PC-9 (cell line): Measurements from ENCODE around the gene TBX21. TPM values are rescaled to one million over a fixed set of nuclear protein-coding genes. Genes with fewer than 3 reads are reported as not detected.

Experiments
- BruUV-seq: library from RNA; stranded (reverse); fragments of 400-500 nt; replicated peaks from 2 replicates; lab custom pipeline; 2021; lab: Mats Ljungman, UMichigan
- CTCF ChIA-PET: fragments of 300-600 bp; sonication (Branson Sonifier 250); formaldehyde crosslinking; loops from one replicate; lab custom pipeline; 2022; ENCODE audit warnings: antibody characterized with exemption; lab: Charles Lee
- POLR2A ChIA-PET: fragments of 300-600 bp; sonication (Branson Sonifier 250); formaldehyde crosslinking; loops from one replicate; lab custom pipeline; 2022; ENCODE audit warnings: antibody characterized with exemption; ENCODE audit not compliant: unreplicated experiment; lab: Charles Lee
- DNase-seq, 2 experiments: peaks; one replicate each; pipeline versions ENCODE4 v3.0.0 to v3.0.0-alpha.2; 2015 to 2022; ENCODE audit warnings: mixed read lengths in 1 of 2
- H2AFZ ChIP-seq: fragments of 200-600 bp; sonication (generic); 2 replicates; pipeline ENCODE4 v1.8.1; 2017; ENCODE audit warnings: antibody characterized with exemption
- H3F3A ChIP-seq: fragments of 200-600 bp; sonication (generic); 2 replicates; pipeline ENCODE4 v1.8.1; 2017; ENCODE audit warnings: antibody characterized with exemption, mild to moderate bottlenecking, low read depth; ENCODE audit not compliant: insufficient read depth
- H3K27ac ChIP-seq: fragments of 200-600 bp; sonication (generic); 2 replicates; pipeline ENCODE4 v1.6.1; 2016; ENCODE audit warnings: mixed run types
- H3K27me3 ChIP-seq: fragments of 200-600 bp; sonication (generic); 2 replicates; pipeline ENCODE4 v1.6.1; 2016; ENCODE audit warnings: low read depth, mixed run types; ENCODE audit not compliant: insufficient read depth
- H3K36me3 ChIP-seq: fragments of 200-600 bp; sonication (generic); 2 replicates; pipeline ENCODE4 v1.6.1; 2016; ENCODE audit warnings: low read depth, mixed run types
- H3K4me1 ChIP-seq: fragments of 200-600 bp; sonication (generic); replicated peaks from 2 replicates; pipeline ENCODE4 v1.6.1; 2016; ENCODE audit warnings: mixed run types; ENCODE audit not compliant: insufficient read depth
- H3K4me2 ChIP-seq: fragments of 200-600 bp; sonication (generic); 2 replicates; pipeline ENCODE4 v1.6.1; 2017; ENCODE audit warnings: mixed run types
- H3K4me3 ChIP-seq: fragments of 200-600 bp; sonication (generic); 2 replicates; pipeline ENCODE4 v1.6.1; 2016; ENCODE audit warnings: mixed run types
- H3K79me2 ChIP-seq: fragments of 200-600 bp; sonication (generic); 2 replicates; pipeline ENCODE4 v1.6.1; 2017; ENCODE audit warnings: low read depth, mixed run types
- H3K9me2 ChIP-seq: fragments of 200-600 bp; sonication (generic); 2 replicates; pipeline ENCODE4 v1.8.1; 2017; ENCODE audit warnings: mild to moderate bottlenecking; ENCODE audit not compliant: insufficient read depth
- H3K9me3 ChIP-seq: fragments of 200-600 bp; sonication (generic); 2 replicates; pipeline ENCODE4 v1.8.1; 2016; ENCODE audit warnings: low read depth; ENCODE audit not compliant: insufficient read depth
- H4K20me1 ChIP-seq: fragments of 200-600 bp; sonication (generic); 2 replicates; pipeline ENCODE4 v1.8.1; 2017; ENCODE audit not compliant: insufficient read depth
- EZH2 ChIP-seq: fragments of 200-600 bp; sonication (generic); IDR thresholded peaks from 2 replicates; pipeline ENCODE4 v1.8.0; 2017; ENCODE audit warnings: antibody characterized with exemption, low read depth
- intact Hi-C: fragments of 100-400 bp; cut with micrococcal nuclease; formaldehyde crosslinking; loops from one replicate; pipeline ENCODE4 v1.10.0; 2022; ENCODE audit not compliant: unreplicated experiment
- total RNA-seq: library from RNA; stranded (reverse); gene quantifications from 2 replicates; pipeline ENCODE4 v1.2.3, GENCODE V29; 2021
- TF ChIP-seq, protein P1 (sequence below): fragments of 200-600 bp; sonication (generic); conservative IDR thresholded peaks from 2 replicates; pipeline ENCODE4 v1.6.1; 2017; ENCODE audit warnings: mixed run types, antibody characterized with exemption, mild to moderate bottlenecking, moderate library complexity

Gene TBX21
- total RNA-seq, 1 experiment from 2014 or later: not detected

DNA sequence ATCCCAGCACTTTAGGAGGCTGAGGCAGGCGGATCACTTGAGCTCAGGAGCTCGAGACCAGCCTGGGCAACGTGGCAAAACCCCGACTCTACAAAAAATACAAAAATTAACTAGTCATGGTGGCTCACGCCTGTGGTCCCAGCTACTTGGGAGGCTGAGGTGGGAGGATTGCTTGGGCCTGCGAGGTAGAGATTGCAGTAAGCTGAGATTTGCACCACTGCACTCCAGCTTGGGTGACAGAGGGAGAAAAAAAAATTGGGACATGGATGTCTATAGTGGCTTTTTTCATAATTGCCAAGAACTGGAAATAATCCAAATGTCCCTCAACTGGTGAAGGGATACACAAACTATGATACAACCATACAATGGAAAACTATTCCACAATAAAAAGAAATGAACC, 59.9 kb downstream of the TBX21 start:
- Histone ChIP-seq H3K9me3 (no peaks in the 10 kb centered on the region), H2AFZ (no peak overlapping the region), H3F3A (no peaks in the 10 kb centered on the region), H3K4me2 (no peak overlapping the region), H3K36me3 (no peaks in the 10 kb centered on the region), H3K9me2 (no peaks in the 10 kb centered on the region), H3K27ac (no peak overlapping the region), H4K20me1 (no peaks in the 10 kb centered on the region; the same call in 1 of the 2 replicates), H3K27me3 (peaks cover 92% of the 10 kb centered on the region), H3K4me1 (no peaks in the 10 kb centered on the region), H3K79me2 (no peaks in the 10 kb centered on the region), H3K4me3 (no peak overlapping the region)
- BruUV-seq: no TSS peak
- intact Hi-C loops: no loop called here
- ChIA-PET CTCF (no interaction called here), POLR2A (no interaction called here)
- no peak for TF ChIP-seq EZH2
- TF ChIP-seq, protein P1, sequence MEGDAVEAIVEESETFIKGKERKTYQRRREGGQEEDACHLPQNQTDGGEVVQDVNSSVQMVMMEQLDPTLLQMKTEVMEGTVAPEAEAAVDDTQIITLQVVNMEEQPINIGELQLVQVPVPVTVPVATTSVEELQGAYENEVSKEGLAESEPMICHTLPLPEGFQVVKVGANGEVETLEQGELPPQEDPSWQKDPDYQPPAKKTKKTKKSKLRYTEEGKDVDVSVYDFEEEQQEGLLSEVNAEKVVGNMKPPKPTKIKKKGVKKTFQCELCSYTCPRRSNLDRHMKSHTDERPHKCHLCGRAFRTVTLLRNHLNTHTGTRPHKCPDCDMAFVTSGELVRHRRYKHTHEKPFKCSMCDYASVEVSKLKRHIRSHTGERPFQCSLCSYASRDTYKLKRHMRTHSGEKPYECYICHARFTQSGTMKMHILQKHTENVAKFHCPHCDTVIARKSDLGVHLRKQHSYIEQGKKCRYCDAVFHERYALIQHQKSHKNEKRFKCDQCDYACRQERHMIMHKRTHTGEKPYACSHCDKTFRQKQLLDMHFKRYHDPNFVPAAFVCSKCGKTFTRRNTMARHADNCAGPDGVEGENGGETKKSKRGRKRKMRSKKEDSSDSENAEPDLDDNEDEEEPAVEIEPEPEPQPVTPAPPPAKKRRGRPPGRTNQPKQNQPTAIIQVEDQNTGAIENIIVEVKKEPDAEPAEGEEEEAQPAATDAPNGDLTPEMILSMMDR: no peak
- DNase-seq: no peak

Other genes starting within 250 kb of the TBX21 start
- 173 and 187 TPM in 2 replicates for gene NPEPPS, start 202.1 kb upstream of the TBX21 start, total RNA-seq
- gene KPNB1, start 83.3 kb upstream of the TBX21 start, total RNA-seq: 305 and 306 TPM in 2 replicates
- 3.3 and 4.9 TPM in 2 replicates for gene TBKBP1, start 39.1 kb upstream of the TBX21 start, total RNA-seq
- 32.2 and 35.9 TPM in 2 replicates for gene OSBPL7, start 88.6 kb downstream of the TBX21 start, total RNA-seq
- 50.1 and 63.8 TPM in 2 replicates for gene MRPL10, start 98.3 kb downstream of the TBX21 start, total RNA-seq
- 1.5 and 1.9 TPM in 2 replicates for gene LRRC46, start 98.4 kb downstream of the TBX21 start, total RNA-seq
- 31.7 and 43.9 TPM in 2 replicates for gene SCRN2, start 108.0 kb downstream of the TBX21 start, total RNA-seq
- gene SP6, start 117.9 kb downstream of the TBX21 start, total RNA-seq: 13.3 and 14.9 TPM in 2 replicates
- 13.5 and 18.0 TPM in 2 replicates for gene SP2, start 163.0 kb downstream of the TBX21 start, total RNA-seq
- 40.2 and 44.1 TPM in 2 replicates for gene PNPO, start 208.3 kb downstream of the TBX21 start, total RNA-seq
- 5.3 and 6.2 TPM in 2 replicates for gene PRR15L, start 224.6 kb downstream of the TBX21 start, total RNA-seq
- gene CDK5RAP3, start 237.9 kb downstream of the TBX21 start, total RNA-seq: 147 and 195 TPM in 2 replicates